Activated effector memory CD4-positive, alpha-beta T cell treated with Interleukin-2 at 50 U/mL for 16 hours (primary cell): Measurements from ENCODE around the gene SPSB4.

ENCODE experiments used
- DNase-seq: peaks from one replicate; pipeline ENCODE4 v3.0.0-alpha.2; 2020

SPSB4 gene

GRCh38 chr3:141050576-141051442 is at the start of gene SPSB4:
TSS of gene SPSB4 (plus strand) at chr3:141051347. CDS start at chr3:141066105, 14,758 bp downstream.
- DNase-seq: no peak

GRCh38 chr3:141006344-141006743 is 44.8 kb upstream of the SPSB4 start:
- DNase-seq: no peak

GRCh38 chr3:141009496-141009895 is 41.7 kb upstream of the SPSB4 start:
- DNase-seq: no peak

- DNase-seq: peak; percentile 37
Measured at GRCh38 chr3:141011232-141011996, 39.7 kb upstream of the SPSB4 start.

GRCh38 chr3:141011997-141012262 is 39.2 kb upstream of the SPSB4 start:
- no peak for DNase-seq

GRCh38 chr3:141012571-141012970 is 38.6 kb upstream of the SPSB4 start:
- DNase-seq: no peak

- no peak for DNase-seq
Measured at GRCh38 chr3:141015481-141015880, 35.7 kb upstream of the SPSB4 start.

- peak; percentile 2 for DNase-seq
Measured at GRCh38 chr3:141017366-141018322, 33.5 kb upstream of the SPSB4 start.

GRCh38 chr3:141019244-141019643 is 31.9 kb upstream of the SPSB4 start:
- DNase-seq: no peak

- no peak for DNase-seq
Measured at GRCh38 chr3:141020143-141020830, 30.9 kb upstream of the SPSB4 start.

GRCh38 chr3:141021261-141021660 is 29.9 kb upstream of the SPSB4 start:
- DNase-seq: no peak

GRCh38 chr3:141030296-141030695 is 20.9 kb upstream of the SPSB4 start:
- no peak for DNase-seq

- DNase-seq: no peak
Measured at GRCh38 chr3:141039589-141039988, 11.6 kb upstream of the SPSB4 start.

- no peak for DNase-seq
Measured at GRCh38 chr3:141044695-141045641, 6.2 kb upstream of the SPSB4 start.

- no peak for DNase-seq
Measured at GRCh38 chr3:141045849-141046248, 5.3 kb upstream of the SPSB4 start.

GRCh38 chr3:141047168-141047567 is 4.0 kb upstream of the SPSB4 start:
- no peak for DNase-seq

GRCh38 chr3:141049681-141050080 is 1.5 kb upstream of the SPSB4 start:
- DNase-seq: no peak

- no peak for DNase-seq
Measured at GRCh38 chr3:141051443-141052200, 475 bp downstream of the SPSB4 start.

- DNase-seq: no peak
Measured at GRCh38 chr3:141052201-141053069, 1.3 kb downstream of the SPSB4 start.

GRCh38 chr3:141055136-141055535 is 4.0 kb downstream of the SPSB4 start:
- DNase-seq: no peak
